GM11168 (cell line): ENCODE results near the gene NFATC3.
"Not testable (repeated sequence)": the region's sequence is repeated elsewhere in the genome, so short reads cannot be mapped to it uniquely, and the experiment has no call there.

Experiments
- in situ Hi-C: fragments of 300-500 bp; cut with MboI; formaldehyde crosslinking; loops from one replicate; pipeline ENCODE4 v1.12.0; 2022; ENCODE audit warnings: low sequenced_read_pairs; ENCODE audit not compliant: unreplicated experiment

Gene NFATC3

DNA sequence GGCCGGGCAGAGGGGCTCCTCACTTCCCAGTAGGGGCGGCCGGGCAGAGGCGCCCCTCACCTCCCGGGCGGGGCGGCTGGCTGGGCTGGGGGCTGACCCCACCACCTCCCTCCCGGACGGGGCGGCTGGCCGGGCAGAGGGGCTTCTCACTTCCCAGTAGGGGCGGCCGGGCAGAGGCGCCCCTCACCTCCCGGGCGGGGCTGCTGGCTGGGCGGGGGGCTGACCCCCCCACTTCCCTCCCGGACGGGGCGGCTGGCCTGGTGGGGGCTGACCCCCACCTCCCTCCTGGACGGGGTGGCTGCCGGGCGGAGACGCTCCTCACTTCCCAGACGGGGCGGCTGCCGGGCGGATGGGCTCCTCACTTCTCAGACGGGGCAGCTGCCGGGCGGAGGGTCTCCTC, 78.1 kb downstream of the NFATC3 start:
- in situ Hi-C loops, result not testable (repeated sequence)

- in situ Hi-C loops, result no loop called here
These were observed 81.1 kb downstream of the NFATC3 start for GRCh38 chr16:68166264-68166663.

GRCh38 chr16:68179196-68179795, 94.1 kb downstream of the NFATC3 start:
- in situ Hi-C loops, result no loop called here

- in situ Hi-C loops, result no loop called here
These were observed 94.7 kb downstream of the NFATC3 start for GRCh38 chr16:68179855-68180254.

DNA sequence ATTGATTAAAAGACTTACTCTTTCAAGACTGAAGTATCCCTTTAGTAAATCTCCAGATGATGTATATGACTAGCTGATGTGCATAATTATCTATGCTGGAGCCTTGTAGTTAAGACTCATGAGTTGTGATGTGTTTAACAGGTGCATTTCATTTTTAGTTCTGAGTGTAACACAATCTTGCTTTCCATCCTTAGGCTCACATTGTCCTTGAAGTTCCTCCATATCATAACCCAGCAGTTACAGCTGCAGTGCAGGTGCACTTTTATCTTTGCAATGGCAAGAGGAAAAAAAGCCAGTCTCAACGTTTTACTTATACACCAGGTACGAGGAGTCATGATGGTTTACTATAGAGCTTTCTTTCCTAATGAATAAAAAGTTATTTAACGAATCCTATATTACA, 97.9 kb downstream of the NFATC3 start:
- in situ Hi-C loops, result no loop called here

GRCh38 chr16:68186877-68187276, 101.7 kb downstream of the NFATC3 start:
- in situ Hi-C loops, result no loop called here

DNA sequence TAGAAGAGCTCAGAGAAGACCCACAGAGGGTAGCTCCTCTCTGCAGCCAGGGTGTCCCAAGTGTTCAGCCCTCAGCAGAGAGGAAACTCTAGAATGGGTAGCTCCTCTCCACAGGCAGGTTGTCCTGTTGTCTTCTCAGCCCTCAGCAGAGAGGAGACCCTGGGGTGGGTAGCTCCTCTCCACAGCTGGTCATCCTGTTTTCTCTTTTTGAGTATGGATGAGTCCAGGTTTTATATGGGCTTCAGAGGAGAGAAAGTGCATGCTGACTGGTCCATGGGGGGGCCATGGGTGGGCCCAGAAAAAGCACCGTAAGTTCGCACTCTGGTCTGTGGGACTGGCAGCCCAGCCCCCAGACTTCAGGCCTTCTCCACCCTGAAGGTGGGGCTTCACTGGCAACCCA, 102.3 kb downstream of the NFATC3 start:
- in situ Hi-C loops, result no loop called here

GRCh38 chr16:68188170-68188569, 103.0 kb downstream of the NFATC3 start:
- in situ Hi-C loops, result no loop called here

- in situ Hi-C loops, result no loop called here
These were observed 104.9 kb downstream of the NFATC3 start for GRCh38 chr16:68190081-68190480.

GRCh38 chr16:68190736-68191510, 105.8 kb downstream of the NFATC3 start:
- in situ Hi-C loops, result no loop called here

DNA sequence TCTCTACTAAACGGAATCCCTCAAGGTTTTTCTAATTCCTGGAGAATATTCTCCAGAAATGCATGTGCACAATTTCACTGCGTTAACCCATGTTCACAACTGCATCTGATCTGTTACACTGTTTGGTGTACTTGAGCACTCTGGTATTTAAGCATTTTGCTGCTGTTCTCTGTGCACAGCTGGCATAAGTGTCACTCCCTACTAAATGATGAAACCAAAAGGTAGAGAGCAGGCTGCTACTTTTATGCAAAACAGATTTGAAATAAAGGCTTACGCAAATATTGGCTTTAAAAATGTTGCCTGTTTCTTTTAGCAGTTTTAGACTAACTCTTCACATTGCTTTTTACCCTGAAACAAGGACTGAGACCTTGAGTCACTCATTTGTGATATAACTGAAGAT, 109.1 kb downstream of the NFATC3 start:
- in situ Hi-C loops, result no loop called here

- in situ Hi-C loops, result no loop called here
These were observed 112.1 kb downstream of the NFATC3 start for GRCh38 chr16:68197250-68197649.

GRCh38 chr16:68200088-68200783, 115.1 kb downstream of the NFATC3 start:
- in situ Hi-C loops, result no loop called here

DNA sequence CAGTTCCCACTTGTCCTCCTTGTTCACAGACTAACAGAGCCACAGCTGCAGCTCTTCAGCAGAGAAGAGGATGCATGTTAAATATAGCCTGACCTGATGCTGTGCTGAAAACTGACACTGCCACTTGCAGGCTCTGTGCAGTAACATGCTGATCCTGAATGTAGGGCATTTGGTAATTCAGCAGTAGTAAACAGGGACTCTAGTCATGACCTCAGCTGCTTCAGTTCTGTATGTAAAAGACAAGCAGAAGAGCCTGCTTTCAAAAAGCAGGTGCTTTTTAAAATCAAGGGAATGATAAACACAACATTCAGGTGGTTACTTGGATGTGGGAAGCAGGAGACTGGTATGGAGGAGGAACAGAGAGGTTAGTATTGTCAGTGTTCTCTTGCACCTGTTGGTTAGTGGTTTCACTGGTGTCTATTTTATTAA, 116.9 kb downstream of the NFATC3 start:
- in situ Hi-C loops, result no loop called here

DNA sequence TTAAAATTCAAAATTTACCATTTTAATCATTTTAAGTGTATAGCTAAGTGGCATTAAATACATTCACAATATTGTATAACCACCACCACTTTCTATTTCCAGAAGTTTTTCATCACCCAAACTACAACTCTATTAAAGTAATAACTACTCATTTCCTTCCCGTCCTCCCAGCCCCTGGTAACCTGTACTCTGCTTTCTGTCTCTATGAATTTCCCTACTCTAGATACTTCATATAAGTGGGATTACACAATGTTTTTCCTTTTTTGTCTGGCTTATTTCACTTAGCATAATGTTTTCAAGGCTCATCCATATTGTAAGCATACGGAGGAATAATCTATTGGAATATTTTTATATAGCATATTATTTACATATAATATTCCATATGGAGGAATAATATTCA, 121.1 kb downstream of the NFATC3 start:
- in situ Hi-C loops, result no loop called here

DNA sequence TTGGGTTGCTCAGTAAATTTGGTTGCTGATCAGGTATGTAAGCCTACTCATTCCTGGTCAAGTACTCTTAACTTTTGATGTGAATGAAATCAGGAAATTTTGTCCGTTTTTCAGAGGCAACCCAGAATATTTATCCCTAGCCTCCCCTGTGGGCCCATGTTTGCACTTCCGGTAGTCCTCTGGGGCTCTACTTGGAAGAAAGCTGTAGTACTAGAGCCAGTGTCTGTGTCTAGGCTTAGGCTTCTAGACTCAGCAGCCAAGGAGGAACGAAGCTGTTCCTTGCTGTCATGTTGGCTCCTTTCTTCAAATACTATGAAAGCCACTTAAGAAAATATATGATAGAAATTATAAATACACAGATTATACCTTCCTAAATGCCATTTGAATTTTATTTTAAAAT, 129.6 kb downstream of the NFATC3 start:
- in situ Hi-C loops, result no loop called here

- in situ Hi-C loops, result no loop called here
These were observed 130.1 kb downstream of the NFATC3 start for GRCh38 chr16:68215302-68215701.

- in situ Hi-C loops, result no loop called here
These were observed 131.1 kb downstream of the NFATC3 start for GRCh38 chr16:68216240-68216639.

- in situ Hi-C loops, result no loop called here
These were observed 132.3 kb downstream of the NFATC3 start for GRCh38 chr16:68217506-68217905.

DNA sequence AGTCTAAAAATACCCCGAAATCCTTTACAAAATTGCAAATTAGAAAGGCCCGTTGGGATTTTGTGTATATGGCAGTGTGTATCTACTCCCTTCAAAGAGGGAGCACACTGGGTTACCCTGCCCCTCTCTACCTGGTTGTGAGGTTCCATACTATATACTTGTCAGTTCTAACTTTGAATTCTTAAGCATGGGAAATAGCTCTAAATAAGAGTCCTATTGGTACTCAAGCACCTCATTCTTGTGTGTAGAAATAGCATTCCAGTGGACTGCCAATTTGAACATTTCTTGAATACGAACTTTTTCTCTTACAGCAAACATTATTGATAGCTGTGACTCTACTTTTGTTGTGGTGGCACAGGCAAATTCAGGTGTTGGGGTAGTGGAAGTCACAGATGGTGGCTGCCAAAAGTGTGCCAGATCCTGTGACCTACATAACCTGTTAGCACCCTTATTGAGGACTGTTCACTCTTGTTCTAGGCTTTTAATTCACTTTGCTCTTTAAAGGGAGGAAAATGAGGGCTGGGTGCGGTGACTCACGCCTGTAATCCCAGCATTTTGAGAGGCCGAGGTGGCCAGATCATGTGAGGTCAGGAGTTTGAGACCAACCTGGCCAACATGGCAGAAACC, 134.7 kb downstream of the NFATC3 start:
- in situ Hi-C loops, result no loop called here

DNA sequence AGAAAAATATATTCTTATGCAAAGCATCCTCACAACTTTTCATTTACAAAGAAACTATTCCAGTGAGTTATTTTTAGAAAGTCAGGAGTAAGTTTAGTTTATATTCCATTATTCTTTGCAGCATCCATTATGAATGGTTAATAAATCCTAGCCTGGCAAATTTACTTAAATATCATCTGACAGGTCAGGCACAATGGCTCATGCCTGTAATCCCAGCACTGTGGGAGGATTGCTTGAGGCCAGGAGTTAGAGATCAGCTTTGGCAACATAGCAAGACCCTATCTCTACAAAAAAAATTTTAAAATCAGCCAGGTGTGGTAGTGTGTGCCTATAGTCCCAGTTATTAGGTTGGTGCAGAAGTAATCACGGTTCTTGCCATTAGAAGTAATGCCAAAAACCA, 137.9 kb downstream of the NFATC3 start:
- in situ Hi-C loops, result no loop called here
